Stimulated activated naive CD8-positive, alpha-beta T cell treated with anti-CD3 and anti-CD28 coated beads, Interleukin-15, Interleukin-2, amounts not matched to agents 100 ng/mL and 50 ng/mL, for 24 hours (primary cell): ENCODE results near the gene PTCD3.

Experiments
- H3K27ac Mint-ChIP-seq: one replicate; pipeline ENCODE4 v1.8.0; 2021; ENCODE audit warnings: mild to moderate bottlenecking, mixed read lengths
- H3K27me3 Mint-ChIP-seq: one replicate; pipeline ENCODE4 v1.8.0; 2021; ENCODE audit warnings: mixed read lengths
- H3K36me3 Mint-ChIP-seq: one replicate; pipeline ENCODE4 v1.8.0; 2021; ENCODE audit warnings: low read depth, mixed read lengths
- H3K4me1 Mint-ChIP-seq: one replicate; pipeline ENCODE4 v1.8.0; 2021; ENCODE audit warnings: low read depth, mixed read lengths
- H3K4me3 Mint-ChIP-seq: one replicate; pipeline ENCODE4 v1.8.0; 2021; ENCODE audit warnings: mild to moderate bottlenecking, mixed read lengths
- H3K9me3 Mint-ChIP-seq: one replicate; pipeline ENCODE4 v1.8.0; 2021; ENCODE audit warnings: mixed read lengths

PTCD3 gene

DNA sequence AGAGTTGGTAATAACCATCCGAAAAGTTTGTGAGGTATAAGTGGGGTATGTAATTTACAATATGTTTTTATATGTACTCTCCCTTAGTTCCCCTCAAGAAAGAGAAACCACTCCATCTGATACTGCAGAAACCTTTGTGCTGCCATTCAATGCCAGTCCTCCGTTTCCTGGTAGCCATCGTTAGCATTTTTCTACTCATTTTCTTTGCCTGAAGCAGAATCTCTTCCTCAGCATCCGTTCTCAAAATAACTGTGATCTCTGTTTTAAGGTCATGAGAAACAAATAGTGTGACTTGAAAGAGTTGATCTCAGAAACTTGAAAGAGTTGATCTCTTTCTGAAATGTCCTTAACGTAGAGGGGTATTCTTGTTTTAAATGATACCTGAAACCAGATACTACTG lies 996 bp downstream of the PTCD3 start:
- Mint-ChIP-seq H3K4me3 (peak overlapping the region; percentile 96), H3K4me1 (peaks cover 69% of the 10 kb centered on the region), H3K27me3 (no peaks in the 10 kb centered on the region), H3K9me3 (no peaks in the 10 kb centered on the region), H3K27ac (peak overlapping the region; percentile 97), H3K36me3 (peaks cover 73% of the 10 kb centered on the region)

DNA sequence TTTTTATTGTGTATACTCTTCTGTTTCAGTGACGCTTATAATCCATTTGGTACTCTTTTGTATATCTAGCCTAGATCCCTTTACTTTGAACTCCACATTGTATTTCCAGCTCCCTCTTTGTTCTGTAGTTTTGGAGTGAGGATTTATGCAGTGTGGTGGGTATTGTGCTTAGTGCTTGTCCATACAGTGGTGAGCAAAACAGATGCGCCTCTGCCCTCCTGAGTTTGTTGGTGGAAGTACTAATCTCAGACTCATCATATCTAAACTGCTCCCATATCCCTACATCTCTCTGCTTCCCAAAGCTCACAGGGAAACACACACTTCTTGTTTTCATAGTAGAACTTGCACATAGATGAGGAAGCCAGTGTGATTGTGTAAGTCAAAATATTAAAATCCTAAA lies 12.1 kb downstream of the PTCD3 start:
- no peak overlapping the region for H3K27ac Mint-ChIP-seq
- H3K27me3 Mint-ChIP-seq: no peaks in the 10 kb centered on the region
- H3K36me3 Mint-ChIP-seq: peaks cover 79% of the 10 kb centered on the region
- no peaks in the 10 kb centered on the region for H3K4me1 Mint-ChIP-seq
- no peaks in the 10 kb centered on the region for H3K9me3 Mint-ChIP-seq
- no peak overlapping the region for H3K4me3 Mint-ChIP-seq

- H3K4me1 Mint-ChIP-seq: no peaks in the 10 kb centered on the region
- H3K27ac Mint-ChIP-seq: no peak overlapping the region
- H3K9me3 Mint-ChIP-seq: no peaks in the 10 kb centered on the region
- H3K36me3 Mint-ChIP-seq: peaks cover 76% of the 10 kb centered on the region
- H3K27me3 Mint-ChIP-seq: no peaks in the 10 kb centered on the region
- no peak overlapping the region for H3K4me3 Mint-ChIP-seq
These were observed 17.4 kb downstream of the PTCD3 start for GRCh38 chr2:86123328-86123925.

GRCh38 chr2:86124683-86125082 lies 18.6 kb downstream of the PTCD3 start:
- Mint-ChIP-seq H3K27me3 (no peaks in the 10 kb centered on the region), H3K4me3 (no peak overlapping the region), H3K36me3 (peaks cover 77% of the 10 kb centered on the region), H3K27ac (no peak overlapping the region), H3K9me3 (no peaks in the 10 kb centered on the region), H3K4me1 (no peaks in the 10 kb centered on the region)

DNA sequence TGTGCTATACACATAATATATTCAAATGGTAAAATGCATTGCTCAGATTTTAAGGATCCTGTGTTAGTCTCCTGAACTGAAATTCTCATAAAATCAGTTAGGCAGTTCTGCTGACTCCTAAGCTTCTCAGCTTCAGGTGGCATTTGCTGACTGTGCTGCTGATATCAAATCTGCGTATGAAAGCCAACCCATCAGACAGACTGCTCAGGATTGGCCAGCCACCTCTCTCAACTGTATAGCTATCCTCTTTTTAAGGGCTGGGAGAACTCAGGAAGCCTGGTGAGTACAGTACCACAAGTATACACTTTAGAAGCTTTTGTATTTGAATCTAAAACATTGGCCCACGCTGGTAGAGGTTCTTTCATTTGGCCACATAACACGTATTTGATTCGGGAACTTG lies 28.7 kb downstream of the PTCD3 start:
- no peak overlapping the region for H3K27ac Mint-ChIP-seq
- H3K27me3 Mint-ChIP-seq: no peaks in the 10 kb centered on the region
- H3K36me3 Mint-ChIP-seq: peaks cover 98% of the 10 kb centered on the region
- H3K4me1 Mint-ChIP-seq: peaks cover 14% of the 10 kb centered on the region
- H3K4me3 Mint-ChIP-seq: no peak overlapping the region
- H3K9me3 Mint-ChIP-seq: no peaks in the 10 kb centered on the region

DNA sequence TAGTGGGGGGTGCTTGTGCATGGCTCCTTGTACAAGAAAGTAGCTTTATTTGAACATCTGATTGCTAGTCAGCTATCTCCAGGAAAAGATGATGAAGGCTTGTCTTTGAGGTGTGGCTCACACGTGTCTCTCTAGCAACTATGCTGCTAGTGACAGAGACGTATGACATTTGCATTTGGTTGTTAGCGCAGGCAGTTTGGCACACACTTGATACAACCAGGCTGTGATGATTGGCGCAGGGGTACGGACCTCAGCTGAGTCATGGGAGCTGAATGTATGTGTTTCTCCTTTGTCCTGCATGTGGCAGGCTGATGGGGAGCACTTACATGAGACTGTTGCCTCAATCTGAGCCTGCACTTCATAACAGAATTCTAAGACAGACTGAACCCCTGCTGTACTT lies 29.6 kb downstream of the PTCD3 start:
- no peak overlapping the region for H3K4me3 Mint-ChIP-seq
- H3K27ac Mint-ChIP-seq: no peak overlapping the region
- no peaks in the 10 kb centered on the region for H3K9me3 Mint-ChIP-seq
- H3K4me1 Mint-ChIP-seq: peaks cover 14% of the 10 kb centered on the region
- peaks cover 98% of the 10 kb centered on the region for H3K36me3 Mint-ChIP-seq
- H3K27me3 Mint-ChIP-seq: no peaks in the 10 kb centered on the region

DNA sequence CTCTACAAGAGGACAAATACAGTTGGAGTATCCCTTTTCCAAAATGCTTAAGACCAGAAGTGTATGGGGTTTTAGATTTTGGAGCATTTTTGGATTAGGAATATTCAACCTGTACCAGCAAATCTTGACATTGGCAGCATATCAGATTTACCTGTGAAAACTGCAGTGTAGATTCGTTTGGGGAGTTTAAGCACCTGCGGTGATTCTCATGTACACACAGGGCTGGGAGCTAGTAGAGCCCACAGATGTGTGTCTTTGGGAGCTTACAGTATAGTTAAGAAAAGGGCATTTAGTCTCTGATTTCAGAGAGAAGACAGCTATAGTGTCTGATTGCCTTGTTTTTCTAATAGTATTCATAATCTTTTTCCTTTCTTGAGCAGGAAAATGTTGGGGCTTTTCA lies 30.1 kb downstream of the PTCD3 start:
- no peak overlapping the region for H3K27ac Mint-ChIP-seq
- peaks cover 97% of the 10 kb centered on the region for H3K36me3 Mint-ChIP-seq
- H3K9me3 Mint-ChIP-seq: no peaks in the 10 kb centered on the region
- no peak overlapping the region for H3K4me3 Mint-ChIP-seq
- H3K4me1 Mint-ChIP-seq: peaks cover 14% of the 10 kb centered on the region
- no peaks in the 10 kb centered on the region for H3K27me3 Mint-ChIP-seq

DNA sequence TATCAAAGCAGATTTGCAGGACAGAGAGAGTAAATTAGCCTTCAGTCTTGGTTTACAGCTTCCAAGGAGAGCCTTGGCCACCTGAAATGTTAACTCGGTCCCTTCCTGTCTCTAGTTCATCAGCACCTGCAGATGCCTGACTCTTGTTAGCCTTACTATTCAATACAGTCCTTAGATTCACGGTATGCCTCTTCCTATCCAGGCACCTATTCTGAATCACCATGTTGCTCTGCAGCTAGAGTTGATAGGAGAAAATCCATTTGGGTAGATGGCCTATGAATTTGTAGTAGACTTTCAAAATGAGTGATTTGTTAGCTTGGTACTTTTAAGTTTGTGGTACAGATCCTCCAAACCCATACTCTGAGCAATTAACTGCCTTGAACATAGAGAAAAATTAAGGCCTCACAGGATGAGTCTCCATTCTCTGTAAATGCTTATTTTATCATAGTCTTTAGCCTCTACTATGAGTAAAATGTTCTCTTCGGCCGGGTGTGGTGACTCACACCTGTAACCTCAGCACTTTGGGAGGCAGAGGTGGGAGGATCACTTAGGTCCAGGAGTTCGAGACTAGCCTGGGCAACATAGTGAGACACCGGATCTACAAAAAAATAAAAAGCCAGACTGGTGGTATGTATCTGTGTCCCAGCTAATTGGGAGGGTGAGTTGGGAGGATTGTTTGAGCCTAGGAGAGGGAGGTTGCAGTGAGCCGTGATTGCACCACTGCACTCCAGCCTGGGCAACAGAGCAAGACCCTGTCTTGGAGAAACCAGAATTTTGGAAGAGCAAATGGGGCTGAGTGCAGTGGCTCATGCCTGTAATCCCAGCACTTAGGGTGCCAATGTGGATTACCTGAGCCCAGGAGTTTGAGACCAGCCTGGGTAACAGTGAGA lies 32.9 kb downstream of the PTCD3 start:
- Mint-ChIP-seq H3K4me1 (peaks cover 14% of the 10 kb centered on the region), H3K36me3 (peaks cover 90% of the 10 kb centered on the region), H3K27ac (peak overlapping the region; percentile 53), H3K4me3 (no peak overlapping the region), H3K9me3 (no peaks in the 10 kb centered on the region), H3K27me3 (no peaks in the 10 kb centered on the region)

DNA sequence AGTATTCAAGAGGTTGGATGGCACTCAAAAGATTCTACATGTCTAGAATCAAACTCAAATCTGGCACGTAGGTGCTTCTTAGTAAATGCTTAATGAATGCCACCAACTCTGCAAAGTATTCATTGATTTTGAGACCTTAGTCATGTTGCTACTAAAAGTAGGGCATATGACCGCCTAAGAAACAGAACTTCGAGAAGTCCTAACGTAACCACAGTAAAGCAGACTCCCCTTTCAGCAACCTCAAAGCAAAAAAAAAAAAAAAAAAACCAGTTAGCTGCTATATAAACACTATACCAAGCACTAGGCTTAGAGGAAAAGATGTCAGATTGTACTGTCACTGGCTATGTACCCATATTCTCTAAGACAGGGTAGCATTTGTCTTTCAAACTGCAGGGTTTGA lies 33.9 kb downstream of the PTCD3 start:
- no peaks in the 10 kb centered on the region for H3K27me3 Mint-ChIP-seq
- H3K4me3 Mint-ChIP-seq: no peak overlapping the region
- peaks cover 90% of the 10 kb centered on the region for H3K36me3 Mint-ChIP-seq
- no peak overlapping the region for H3K27ac Mint-ChIP-seq
- H3K4me1 Mint-ChIP-seq: peaks cover 14% of the 10 kb centered on the region
- H3K9me3 Mint-ChIP-seq: no peaks in the 10 kb centered on the region

DNA sequence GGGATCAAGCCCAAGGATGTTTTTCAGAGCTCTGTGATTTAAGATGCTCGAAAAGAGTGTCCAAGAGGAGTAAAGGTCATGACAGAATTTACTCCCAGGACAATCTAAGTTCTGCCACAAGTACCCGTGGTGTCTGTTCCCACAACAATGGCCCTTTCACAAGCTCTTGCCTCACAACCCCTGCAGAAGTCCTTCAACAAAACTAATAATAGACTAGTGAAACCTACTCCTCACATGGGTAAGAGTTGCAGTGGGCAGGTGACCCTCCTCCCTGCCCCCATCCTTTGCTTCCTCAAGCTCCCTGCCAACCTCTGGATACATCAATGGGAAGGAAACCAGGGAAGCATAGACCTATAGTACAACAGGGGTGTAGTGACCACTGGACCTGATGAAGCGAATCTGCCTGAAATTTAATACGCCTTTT lies 34.9 kb downstream of the PTCD3 start:
- H3K27ac Mint-ChIP-seq: peak overlapping the region; percentile 11
- peaks cover 84% of the 10 kb centered on the region for H3K36me3 Mint-ChIP-seq
- no peaks in the 10 kb centered on the region for H3K27me3 Mint-ChIP-seq
- no peak overlapping the region for H3K4me3 Mint-ChIP-seq
- no peaks in the 10 kb centered on the region for H3K9me3 Mint-ChIP-seq
- H3K4me1 Mint-ChIP-seq: peaks cover 14% of the 10 kb centered on the region

DNA sequence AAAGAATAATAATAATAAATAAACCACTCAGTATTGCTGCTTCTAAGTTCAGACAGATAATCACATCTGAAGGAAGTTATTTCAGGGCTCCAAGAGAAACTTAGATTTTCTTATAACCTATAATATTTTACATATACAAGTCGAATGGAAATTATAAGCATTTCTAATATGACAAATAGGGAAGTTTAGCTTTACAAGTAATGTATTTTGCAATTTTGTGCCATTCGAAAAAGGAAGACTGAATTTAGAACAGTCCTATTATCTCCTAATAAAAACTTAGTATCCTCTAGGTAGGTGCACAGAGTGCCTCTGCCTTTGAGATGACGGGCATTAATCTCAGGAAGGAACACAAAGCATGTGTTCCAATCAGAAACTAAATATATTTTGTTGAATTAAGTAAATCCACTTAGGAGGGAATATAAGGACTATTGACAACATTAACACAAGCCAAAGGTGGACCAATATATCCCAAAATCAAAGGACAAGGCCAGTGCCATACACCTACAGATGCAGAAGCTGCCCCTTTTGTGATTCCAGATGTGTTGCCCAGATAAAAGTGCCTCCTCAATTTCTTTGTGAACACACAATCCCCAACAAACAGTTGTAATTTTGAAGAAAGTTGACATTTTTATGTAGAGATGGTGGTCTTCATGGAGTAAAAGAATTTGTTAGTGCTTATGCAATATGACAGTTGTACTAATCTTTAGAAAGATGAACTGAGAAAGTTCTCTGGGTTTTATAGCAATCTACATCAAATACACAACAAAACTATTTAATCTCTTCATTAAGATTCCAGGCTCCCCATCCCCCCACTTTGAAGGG lies 36.6 kb downstream of the PTCD3 start:
- peak overlapping the region; percentile 45 for H3K27ac Mint-ChIP-seq
- peaks cover 16% of the 10 kb centered on the region for H3K4me1 Mint-ChIP-seq
- peaks cover 80% of the 10 kb centered on the region for H3K36me3 Mint-ChIP-seq
- no peaks in the 10 kb centered on the region for H3K27me3 Mint-ChIP-seq
- H3K4me3 Mint-ChIP-seq: no peak overlapping the region
- no peaks in the 10 kb centered on the region for H3K9me3 Mint-ChIP-seq

GRCh38 chr2:86143307-86143706 lies 37.3 kb downstream of the PTCD3 start:
- no peaks in the 10 kb centered on the region for H3K27me3 Mint-ChIP-seq
- H3K27ac Mint-ChIP-seq: no peak overlapping the region
- peaks cover 14% of the 10 kb centered on the region for H3K4me1 Mint-ChIP-seq
- H3K9me3 Mint-ChIP-seq: no peaks in the 10 kb centered on the region
- peaks cover 80% of the 10 kb centered on the region for H3K36me3 Mint-ChIP-seq
- H3K4me3 Mint-ChIP-seq: no peak overlapping the region

DNA sequence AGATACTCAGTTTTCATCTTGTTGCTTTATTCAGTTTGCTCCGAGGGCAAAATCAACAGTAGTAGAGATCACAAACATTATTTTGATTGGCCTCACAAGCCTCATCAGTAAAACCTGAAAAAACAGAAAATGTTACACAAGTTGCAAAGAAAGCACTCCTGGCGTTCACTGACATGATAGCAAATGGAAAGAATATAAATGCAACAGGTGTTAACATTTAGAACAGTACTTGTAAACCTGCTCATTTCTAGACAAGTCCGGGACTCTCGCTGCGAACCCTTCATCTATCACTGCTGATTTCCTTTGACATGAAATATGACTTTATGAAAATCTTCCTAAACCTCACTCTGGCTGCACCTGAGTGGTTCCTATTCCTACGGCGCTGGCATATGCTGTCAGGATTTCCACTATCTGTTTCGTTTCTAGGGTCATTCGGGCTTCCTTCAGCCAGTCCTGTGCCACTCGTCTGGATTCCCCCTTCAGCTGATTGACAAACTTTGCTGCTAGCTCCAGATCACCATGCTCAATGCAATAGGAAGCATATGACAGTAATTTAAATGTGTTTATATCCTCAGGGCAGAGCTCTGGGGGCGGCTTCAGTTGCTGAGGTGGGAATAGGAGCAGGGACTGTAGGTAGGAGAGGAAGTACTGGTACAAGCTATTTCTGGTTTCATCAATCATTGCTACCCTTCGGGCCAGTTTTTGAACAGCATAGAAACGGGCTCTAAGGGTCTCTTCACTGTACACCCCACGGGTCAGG lies 38.1 kb downstream of the PTCD3 start:
- no peaks in the 10 kb centered on the region for H3K27me3 Mint-ChIP-seq
- H3K9me3 Mint-ChIP-seq: no peaks in the 10 kb centered on the region
- peaks cover 9% of the 10 kb centered on the region for H3K4me1 Mint-ChIP-seq
- H3K4me3 Mint-ChIP-seq: no peak overlapping the region
- peaks cover 80% of the 10 kb centered on the region for H3K36me3 Mint-ChIP-seq
- no peak overlapping the region for H3K27ac Mint-ChIP-seq

DNA sequence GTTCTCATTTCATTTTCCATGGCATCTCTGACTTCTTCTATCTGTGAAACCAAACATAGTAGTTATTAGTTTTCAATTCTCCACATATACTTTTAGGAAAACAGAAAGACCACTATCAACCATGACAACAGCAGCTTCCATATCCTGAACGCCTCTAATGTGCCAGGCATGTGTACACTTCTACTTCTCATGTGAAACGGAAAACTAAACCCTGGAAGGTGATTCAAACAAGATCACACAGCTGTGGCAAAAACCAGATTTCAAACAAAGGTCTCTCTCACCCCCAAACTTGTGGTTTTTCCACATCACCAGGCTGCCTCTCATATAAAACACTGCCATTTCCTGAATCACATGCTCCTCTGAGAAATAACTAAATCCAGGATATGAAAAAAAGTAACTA lies 41.8 kb downstream of the PTCD3 start:
- H3K4me1 Mint-ChIP-seq: peaks cover 6% of the 10 kb centered on the region
- H3K4me3 Mint-ChIP-seq: no peak overlapping the region
- peaks cover 81% of the 10 kb centered on the region for H3K36me3 Mint-ChIP-seq
- no peaks in the 10 kb centered on the region for H3K27me3 Mint-ChIP-seq
- peak overlapping the region; percentile 65 for H3K27ac Mint-ChIP-seq
- no peaks in the 10 kb centered on the region for H3K9me3 Mint-ChIP-seq
